ENCODE data around the gene ETNK2. TPM values are rescaled to one million over a fixed set of nuclear protein-coding genes. Genes with fewer than 3 reads are reported as not detected.

The ETNK2 gene
- total and polyA plus RNA-seq, 2 donors (not counting 1 experiment from before 2014, with no cell fraction given) = 0.49 to 2.8 TPM

DNA sequence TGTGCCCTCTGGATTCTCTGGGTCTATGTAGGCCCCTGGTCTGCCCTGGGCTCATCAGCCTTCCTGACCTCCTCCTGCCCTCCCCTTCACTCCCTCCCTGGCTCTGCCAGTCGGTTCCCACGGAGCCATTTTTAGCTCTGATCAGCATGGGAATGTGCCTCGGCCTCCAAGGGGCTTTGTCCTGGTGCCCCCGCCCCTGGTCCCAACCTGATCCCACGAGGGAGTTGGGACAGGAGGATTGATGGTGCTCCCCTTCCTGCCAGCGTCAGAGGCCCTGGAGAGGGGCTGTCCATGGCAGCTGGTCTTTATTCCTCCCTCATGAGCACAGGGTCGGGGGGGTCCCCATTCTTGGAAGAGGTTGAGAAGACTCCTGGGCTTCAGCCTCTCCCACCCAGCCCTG lies 24.9 kb downstream of the ETNK2 start:
- WGBS (ENCODE audit: insufficient coverage) = 68% methylated on average over 5 of the region's 7 CpGs
- Histone ChIP-seq H2AFZ (ENCODE audit: insufficient read depth, low read depth, low read length, poor library complexity, severe bottlenecking) (no peak overlapping the region), H3K79me2 (ENCODE audit: control insufficient read depth, insufficient read depth, low read length) (no peaks in the 10 kb centered on the region), H3K36me3 (replicated peaks in 1 of 2; ENCODE audit: control extremely low read depth in 1 of 2, control insufficient read depth in 1 of 2, extremely low read depth in 1 of 2, insufficient read depth in 2 of 2, low read length in 1 of 2) (no peaks in the 10 kb centered on the region), H3K27ac (ENCODE audit: low read length in 2 of 2) (no peak overlapping the region), H3K9ac (ENCODE audit: low read length) (no peak overlapping the region), H3K27me3 (replicated peaks in 1 of 4; ENCODE audit: control extremely low read depth in 1 of 4, control insufficient read depth in 3 of 4, insufficient read depth in 4 of 4, low read length in 3 of 4) (peaks cover 0 to 12% (median 2%) of the 10 kb centered on the region in 4 experiments), H3K9me3 (ENCODE audit: control extremely low read depth in 1 of 3, control insufficient read depth in 2 of 3, insufficient read depth in 1 of 3, low read length in 2 of 3) (no peaks in the 10 kb centered on the region), H3K4me1 (ENCODE audit: control insufficient read depth in 2 of 2, insufficient read depth in 2 of 2, low read length in 2 of 2) (peaks cover 7 to 8% of the 10 kb centered on the region in 2 donors), H3K4me3 (ENCODE audit: control extremely low read depth in 1 of 5, extremely low read depth in 1 of 5, insufficient read depth in 1 of 5, low read depth in 2 of 5, low read length in 4 of 5) (no peak overlapping the region), H3K4me2 (replicated peaks; ENCODE audit: low read depth, low read length, poor library complexity, severe bottlenecking) (no peak overlapping the region), H4K20me1 (ENCODE audit: control insufficient read depth, insufficient read depth, low read length, poor library complexity, severe bottlenecking) (no peaks in the 10 kb centered on the region)
- ChIA-PET POLR2A (no interaction called here), CTCF (no interaction called here)
- TF ChIP-seq EZH2 (IDR thresholded peaks at IDR 0.05; ENCODE audit: borderline replicate concordance, insufficient read depth, low read depth, low read length, poor library complexity, severe bottlenecking) (no peak), CTCF (IDR thresholded peaks at IDR 0.05) (no peak)
- no peak for ATAC-seq (ENCODE audit: low read depth)
- intact Hi-C loops (cut with micrococcal nuclease) = loop anchor here (5.0 kb wide), 1 partner anchor 625 kb away; no protein-coding TSS in a partner anchor
- Mint-ChIP-seq H3K4me1 (peaks cover 5% of the 10 kb centered on the region), H3K4me3 (no peak overlapping the region), H3K27ac (no peak overlapping the region), H3K9me3 (ENCODE audit: insufficient read depth) (no peaks in the 10 kb centered on the region), H3K27me3 (peaks cover 14% of the 10 kb centered on the region)
- DNase-seq = no peak

GRCh38 chr1:204126386-204126785 lies 25.5 kb downstream of the ETNK2 start:
- Histone ChIP-seq H3K36me3 (replicated peaks in 1 of 2; ENCODE audit: control extremely low read depth in 1 of 2, control insufficient read depth in 1 of 2, extremely low read depth in 1 of 2, insufficient read depth in 2 of 2, low read length in 1 of 2) (no peaks in the 10 kb centered on the region), H3K4me3 (ENCODE audit: control extremely low read depth in 1 of 5, extremely low read depth in 1 of 5, insufficient read depth in 1 of 5, low read depth in 2 of 5, low read length in 4 of 5) (no peak overlapping the region), H3K9me3 (ENCODE audit: control extremely low read depth in 1 of 3, control insufficient read depth in 2 of 3, insufficient read depth in 1 of 3, low read length in 2 of 3) (no peaks in the 10 kb centered on the region), H3K4me2 (replicated peaks; ENCODE audit: low read depth, low read length, poor library complexity, severe bottlenecking) (no peak overlapping the region), H3K27ac (ENCODE audit: low read length in 2 of 2) (no peak overlapping the region), H3K79me2 (ENCODE audit: control insufficient read depth, insufficient read depth, low read length) (no peaks in the 10 kb centered on the region), H3K27me3 (replicated peaks in 1 of 4; ENCODE audit: control extremely low read depth in 1 of 4, control insufficient read depth in 3 of 4, insufficient read depth in 4 of 4, low read length in 3 of 4) (peaks cover 0 to 12% (median 2%) of the 10 kb centered on the region in 4 experiments), H4K20me1 (ENCODE audit: control insufficient read depth, insufficient read depth, low read length, poor library complexity, severe bottlenecking) (no peaks in the 10 kb centered on the region), H3K9ac (ENCODE audit: low read length) (no peak overlapping the region), H2AFZ (ENCODE audit: insufficient read depth, low read depth, low read length, poor library complexity, severe bottlenecking) (no peak overlapping the region), H3K4me1 (ENCODE audit: control insufficient read depth in 2 of 2, insufficient read depth in 2 of 2, low read length in 2 of 2) (peaks cover 7 to 8% of the 10 kb centered on the region in 2 donors)
- Mint-ChIP-seq H3K4me3 (no peak overlapping the region), H3K9me3 (ENCODE audit: insufficient read depth) (no peaks in the 10 kb centered on the region), H3K4me1 (peaks cover 5% of the 10 kb centered on the region), H3K27ac (no peak overlapping the region), H3K27me3 (peaks cover 14% of the 10 kb centered on the region)
- DNase-seq (no peak), ATAC-seq (ENCODE audit: low read depth) (no peak)
- TF ChIP-seq EZH2 (IDR thresholded peaks at IDR 0.05; ENCODE audit: borderline replicate concordance, insufficient read depth, low read depth, low read length, poor library complexity, severe bottlenecking) (no peak), CTCF (IDR thresholded peaks at IDR 0.05) (no peak)
- intact Hi-C loops (cut with micrococcal nuclease) = loop anchor here (5.0 kb wide), 1 partner anchor 624 kb away; no protein-coding TSS in a partner anchor
- 81% methylated on average over 7 of the region's 8 CpGs for WGBS (ENCODE audit: insufficient coverage)
- CTCF ChIA-PET = no interaction called here
- POLR2A ChIA-PET = no interaction called here
